ENCODE measurements around the gene DCLRE1B.

DCLRE1B gene

DNA sequence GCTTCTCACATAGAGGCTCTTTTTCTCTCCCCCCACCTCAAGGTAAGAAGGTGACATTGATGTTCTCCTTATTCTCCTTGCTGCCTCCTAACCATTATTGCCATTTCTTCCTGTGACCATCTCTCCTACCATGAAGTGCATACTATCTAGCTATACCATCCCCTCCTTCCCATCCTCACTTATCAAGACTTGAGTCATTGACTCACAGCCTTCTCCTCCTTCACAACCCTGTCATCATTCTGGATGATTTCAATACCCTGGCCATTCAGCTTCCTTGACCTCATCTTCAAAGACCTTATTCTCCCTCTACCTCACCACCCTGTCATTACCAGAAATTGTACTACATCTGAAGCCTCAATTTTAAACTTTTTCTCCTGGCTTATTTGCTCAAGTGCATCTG lies 13.1 kb downstream of the DCLRE1B start:
- FAIRE-seq (no peak), DNase-seq (ENCODE audit: insufficient read length, low spot score) (no peak)

DNA sequence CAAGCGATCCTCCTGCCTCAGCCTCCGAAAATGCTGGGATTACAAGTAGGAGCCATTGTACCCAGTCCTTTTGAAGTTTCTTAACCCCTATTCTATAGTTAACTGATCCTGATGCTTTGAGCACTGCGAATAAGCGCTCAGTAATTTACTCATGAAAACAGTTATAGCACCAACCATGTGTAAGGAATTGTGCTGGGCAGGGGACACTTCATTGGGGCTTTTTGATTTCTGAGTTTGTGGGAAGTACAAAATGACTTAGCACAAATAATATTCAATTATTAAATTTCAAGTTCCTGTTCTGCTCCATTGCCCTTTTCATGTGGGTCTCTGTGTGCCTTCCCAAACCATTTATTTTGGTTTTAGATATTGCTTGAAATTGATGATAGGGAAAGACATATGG lies 17.8 kb downstream of the DCLRE1B start:
- no peak for DNase-seq (ENCODE audit: insufficient read length, low spot score)
- FAIRE-seq: no peak

DNA sequence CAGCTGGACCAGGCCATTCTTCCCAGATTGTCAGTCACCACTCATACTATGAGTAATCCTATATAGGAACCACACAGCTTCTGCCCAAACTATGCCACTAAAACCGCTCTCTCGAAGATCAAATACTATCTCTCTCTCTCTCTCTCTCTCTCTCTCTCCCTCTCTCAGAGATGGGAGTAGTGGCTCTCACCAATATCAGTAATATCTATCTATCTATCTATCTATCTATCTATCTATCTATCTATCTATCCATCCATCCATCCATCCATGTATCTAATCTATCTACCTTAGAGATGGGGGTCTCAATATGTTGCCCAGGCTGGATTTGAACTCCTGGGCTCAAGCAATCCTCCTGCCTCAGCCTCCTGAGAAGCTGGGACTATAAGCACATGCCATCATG lies 19.3 kb downstream of the DCLRE1B start:
- DNase-seq (ENCODE audit: insufficient read length, low spot score) (no peak), FAIRE-seq (no peak)

DNA sequence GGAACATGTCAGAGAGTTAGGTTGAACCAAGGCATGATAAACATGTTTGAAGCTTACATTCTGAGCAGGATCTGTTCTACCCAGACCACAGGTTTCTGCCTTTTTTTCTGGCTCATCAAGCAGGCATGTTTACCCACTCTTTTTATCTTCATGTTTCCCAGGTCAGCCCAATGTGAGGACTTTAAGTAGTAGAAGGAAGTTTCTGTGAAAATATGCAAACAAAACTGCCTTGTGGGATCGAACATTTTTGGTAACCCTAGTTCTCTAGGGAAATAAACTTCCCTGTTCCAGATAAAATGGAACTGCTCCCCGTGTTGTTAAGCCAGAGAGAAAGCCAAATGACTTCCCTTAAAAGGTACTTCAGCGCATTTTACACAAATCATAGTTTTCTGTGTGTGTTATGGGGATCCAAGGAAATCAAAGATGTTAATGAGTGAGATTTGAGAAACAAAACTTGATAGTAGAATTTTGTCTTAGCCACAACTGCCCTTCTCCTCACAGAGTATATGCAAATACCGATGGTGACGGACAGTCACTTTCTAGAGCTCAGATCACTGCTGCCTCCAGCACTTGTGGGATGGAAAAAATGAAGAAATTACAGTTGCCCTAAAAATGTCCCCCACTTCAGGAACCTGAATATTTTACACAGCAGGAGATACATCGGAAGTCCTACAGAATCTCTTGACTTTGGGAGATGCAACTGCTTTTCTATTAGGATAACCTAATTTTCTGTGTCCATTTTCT lies 23.2 kb downstream of the DCLRE1B start:
- FAIRE-seq: no peak

DNA sequence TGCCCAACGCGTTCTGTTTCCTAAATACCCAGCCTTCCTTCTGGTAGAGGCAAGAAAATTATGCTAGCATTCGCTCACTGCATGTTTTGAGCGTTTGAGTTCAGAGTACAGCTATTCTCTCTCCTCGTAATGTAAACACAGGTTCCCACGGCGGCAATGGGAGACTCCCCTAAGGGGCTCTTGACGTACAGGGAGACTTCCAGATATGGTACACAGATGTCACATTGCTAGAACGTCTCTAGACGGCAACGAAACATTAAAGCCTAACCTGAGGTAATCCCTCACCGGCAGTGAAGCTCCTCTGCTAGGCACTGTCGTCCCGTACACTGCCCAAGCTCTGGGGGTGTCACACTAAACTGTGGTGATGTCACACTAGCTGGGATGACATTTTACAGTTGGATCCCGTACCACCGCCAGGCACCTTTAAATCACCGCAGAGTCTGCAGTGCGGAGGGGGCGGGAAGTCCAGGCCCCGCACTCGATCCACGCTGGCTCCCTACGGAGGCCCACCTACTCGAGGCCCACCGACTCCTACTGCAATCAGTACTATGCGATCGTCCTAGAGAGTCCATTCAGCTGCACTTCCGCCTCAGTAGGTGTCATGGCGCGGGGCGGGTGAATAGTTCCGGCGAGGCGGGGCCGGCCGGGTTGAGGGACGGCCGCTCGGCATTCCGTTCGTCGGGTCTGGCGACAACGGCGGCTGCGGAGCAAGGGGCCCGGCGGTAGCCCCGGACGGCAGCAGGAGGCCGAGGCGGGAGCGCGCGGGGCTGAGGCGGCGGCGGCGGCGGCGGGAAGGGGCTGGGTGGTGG lies 24.0 kb downstream of the DCLRE1B start, which contains the start of gene HIPK1:
TSS of gene HIPK1 (plus strand) at position 384 of the 809 bp plus-strand sequence.
- peak; percentile 54 for DNase-seq (ENCODE audit: insufficient read length, low spot score)
- no peak for FAIRE-seq

More for the DNA sequence above, 23.2 kb downstream of the DCLRE1B start:
- no peak for DNase-seq (ENCODE audit: insufficient read length, low spot score)

DNA sequence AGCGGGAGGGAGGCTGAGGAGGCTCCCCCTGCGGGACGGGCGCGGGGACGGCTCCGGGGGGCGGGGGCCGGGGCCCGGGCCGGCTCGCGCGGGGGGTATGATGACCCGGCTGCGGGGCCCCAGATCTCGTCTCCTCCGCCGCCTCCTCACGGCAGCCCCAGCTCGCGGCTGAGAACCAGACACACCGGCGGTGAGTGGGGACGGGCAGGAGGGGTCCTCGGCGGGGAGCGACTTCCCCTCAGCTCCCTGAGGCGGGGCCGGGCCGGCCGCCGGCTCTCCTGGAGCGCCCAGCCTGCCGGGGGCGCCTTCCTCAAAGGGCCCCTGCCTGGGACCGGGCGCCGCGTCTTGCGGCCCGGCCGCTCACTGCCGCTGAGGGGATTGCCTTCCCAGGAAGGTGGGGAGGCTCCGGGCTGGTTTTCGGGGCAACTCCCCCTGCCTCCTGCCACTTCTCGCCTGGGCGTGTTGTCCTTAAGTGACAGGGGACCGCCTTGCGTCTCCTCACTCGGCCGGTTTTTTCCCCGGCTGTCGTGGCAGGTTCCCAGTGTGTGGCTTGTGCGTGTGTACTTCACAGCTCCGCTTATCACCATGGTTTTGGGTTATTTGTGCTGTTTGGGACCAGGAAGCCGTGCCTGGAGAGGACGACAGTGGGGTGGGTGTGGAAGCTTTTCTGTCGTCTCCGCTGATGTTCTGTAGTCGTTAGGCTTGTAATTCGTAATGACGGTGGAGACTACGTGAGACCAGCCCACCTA lies 24.8 kb downstream of the DCLRE1B start:
- FAIRE-seq: no peak
- DNase-seq (ENCODE audit: insufficient read length, low spot score): peak; percentile 10

DNA sequence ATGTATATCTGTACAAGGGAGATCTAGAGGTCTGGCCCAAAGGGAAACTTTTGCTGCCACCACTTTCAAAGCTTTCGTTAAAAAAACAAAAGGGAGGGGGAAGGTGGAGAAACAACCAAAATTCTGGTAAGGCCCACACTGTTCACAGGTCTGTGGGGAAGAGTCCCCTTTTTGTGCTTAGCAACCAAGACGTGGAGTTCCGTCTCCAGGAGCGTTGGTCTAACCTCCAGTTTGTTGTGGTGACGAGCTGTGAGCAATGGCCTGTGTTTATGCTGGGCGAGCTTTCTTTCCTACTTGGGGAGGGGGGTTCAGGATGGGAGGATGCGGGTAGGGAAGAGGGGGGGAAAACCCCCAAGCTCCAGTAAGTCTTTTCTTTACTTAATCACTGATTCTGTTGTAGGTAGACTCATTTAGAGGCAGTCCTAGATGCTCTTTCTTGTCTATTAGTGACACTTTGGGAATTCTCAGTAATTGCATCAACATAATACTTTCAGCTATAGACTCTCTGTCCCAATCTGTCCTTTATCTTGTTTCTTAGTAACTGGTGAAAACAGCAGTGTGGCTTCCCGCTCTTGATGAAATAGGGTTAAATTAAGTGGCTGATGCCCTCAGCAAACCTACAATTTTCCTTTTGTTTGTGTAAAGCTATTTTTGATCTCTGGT lies 25.5 kb downstream of the DCLRE1B start:
- no peak for DNase-seq (ENCODE audit: insufficient read length, low spot score)
- FAIRE-seq: no peak

DNA sequence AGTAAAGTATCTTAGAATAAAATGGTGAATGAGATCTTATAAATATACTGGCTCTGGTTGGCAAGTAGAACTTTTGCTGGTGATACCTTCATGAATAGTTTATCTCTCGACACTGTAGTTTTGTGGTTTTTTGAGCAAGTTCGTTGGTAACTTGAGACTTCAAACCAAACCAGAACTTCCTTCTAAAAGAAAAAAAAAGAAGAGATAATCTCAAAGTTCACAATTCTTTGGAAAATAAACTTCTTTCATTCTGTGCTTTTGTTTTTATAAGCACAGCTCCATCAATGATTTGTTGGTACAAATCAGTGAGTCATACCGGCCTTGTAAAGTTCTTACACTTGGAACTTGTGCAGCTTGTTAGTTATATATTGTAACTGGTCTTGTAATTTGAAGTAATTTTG lies 26.3 kb downstream of the DCLRE1B start:
- DNase-seq (ENCODE audit: insufficient read length, low spot score): no peak
- no peak for FAIRE-seq

DNA sequence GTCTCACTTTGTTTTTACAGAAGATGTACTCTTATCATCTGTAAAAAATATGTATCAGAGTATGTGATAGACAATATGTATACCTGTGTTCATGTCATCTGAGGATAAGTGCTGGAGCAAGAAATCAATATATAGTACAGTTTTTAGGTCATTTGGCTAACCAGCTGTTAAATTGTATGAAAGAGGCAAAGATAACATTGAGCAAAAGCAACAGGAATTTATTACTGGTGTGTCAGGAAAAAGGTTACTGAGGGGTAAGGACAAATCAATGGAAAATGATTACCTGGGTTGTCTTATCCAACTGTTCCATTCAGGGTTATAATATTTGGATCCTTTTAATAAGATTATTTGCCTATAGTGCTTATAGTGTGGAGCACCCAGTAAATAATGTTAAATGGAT lies 28.9 kb downstream of the DCLRE1B start:
- DNase-seq (ENCODE audit: insufficient read length, low spot score): no peak
- FAIRE-seq: no peak

DNA sequence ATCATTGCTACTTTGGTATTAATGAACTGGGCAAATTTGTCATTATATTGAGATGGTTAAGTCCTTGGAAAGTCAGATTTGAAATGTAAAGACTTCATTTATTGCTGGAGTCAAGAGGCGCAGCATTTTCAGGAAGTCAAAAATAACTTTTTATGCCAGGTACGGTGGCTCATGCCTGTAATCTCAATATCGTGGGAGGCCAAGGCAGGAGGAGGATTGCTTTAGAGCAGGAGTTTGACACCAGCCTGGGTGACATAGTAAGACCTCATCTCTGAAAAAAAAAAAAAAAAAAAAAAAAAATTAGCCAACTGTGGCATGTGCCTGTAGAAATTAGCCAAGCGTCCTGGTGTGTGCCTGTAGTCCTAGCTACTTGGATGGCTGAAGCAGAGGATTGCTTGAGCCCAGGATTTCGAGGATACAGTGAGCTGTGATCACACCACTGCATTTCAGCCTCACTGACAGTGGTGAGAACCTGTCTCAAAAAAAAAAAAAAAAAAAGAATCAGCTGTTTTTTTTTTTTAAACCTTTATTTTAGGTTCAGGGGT lies 29.5 kb downstream of the DCLRE1B start:
- FAIRE-seq: no peak
- DNase-seq (ENCODE audit: insufficient read length, low spot score): no peak

DNA sequence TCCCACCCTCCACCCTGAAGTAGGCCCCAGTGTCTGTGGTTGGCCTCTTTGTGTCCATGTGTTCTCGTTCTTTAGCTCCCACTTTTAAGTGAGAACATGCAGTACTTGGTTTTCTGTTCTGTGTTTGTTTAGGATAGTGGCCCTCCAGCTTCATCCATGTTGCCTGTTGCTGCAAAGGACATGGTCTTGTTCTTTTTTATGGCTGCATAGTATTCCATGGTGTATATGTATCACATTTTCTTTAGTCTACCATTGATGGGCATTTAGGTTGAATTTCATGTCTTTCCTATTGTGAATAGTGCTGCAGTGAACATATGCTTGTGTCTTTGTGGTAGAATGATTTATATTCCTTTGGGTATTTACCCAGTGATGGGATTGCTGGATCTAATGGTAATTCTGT lies 30.1 kb downstream of the DCLRE1B start:
- DNase-seq (ENCODE audit: insufficient read length, low spot score): no peak
- no peak for FAIRE-seq

DNA sequence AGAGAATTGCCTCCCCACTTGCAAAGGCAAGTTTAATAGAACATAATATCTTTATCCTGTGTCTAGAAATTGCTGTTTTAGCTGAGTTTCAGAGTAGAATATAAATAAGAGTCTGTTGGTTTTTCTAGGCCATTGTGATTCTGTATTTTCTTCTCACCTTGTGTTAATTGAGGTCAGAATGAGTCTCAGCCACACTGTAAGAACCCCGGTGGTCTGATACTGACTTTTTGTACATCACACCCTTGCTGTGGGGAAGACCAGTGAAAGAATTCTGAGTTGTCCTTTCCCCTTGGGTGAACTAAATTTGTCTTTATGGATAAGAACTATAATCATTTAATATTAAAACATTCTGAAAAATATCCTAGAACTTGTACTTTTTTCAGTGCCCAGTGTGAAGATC lies 30.8 kb downstream of the DCLRE1B start:
- no peak for DNase-seq (ENCODE audit: insufficient read length, low spot score)
- FAIRE-seq: no peak

DNA sequence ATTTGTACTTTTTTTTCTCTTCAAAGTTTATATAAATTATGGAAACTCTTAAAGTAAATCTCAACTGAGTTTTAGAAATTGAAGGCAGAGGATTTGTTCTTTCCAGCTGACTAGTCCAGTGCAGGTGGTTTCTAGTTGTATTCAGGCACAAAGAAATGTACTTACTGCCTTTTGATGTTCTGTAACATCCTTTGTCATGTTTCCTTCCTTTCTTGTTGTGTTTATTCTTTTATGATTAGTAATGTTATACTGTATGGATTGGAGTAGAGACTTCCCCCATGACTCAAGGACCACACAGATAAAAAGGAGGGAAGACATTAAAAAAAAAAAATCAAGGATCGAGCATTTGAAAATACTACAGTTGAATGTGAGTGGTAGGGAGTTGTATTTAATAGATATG lies 32.0 kb downstream of the DCLRE1B start:
- no peak for DNase-seq (ENCODE audit: insufficient read length, low spot score)
- no peak for FAIRE-seq

DNA sequence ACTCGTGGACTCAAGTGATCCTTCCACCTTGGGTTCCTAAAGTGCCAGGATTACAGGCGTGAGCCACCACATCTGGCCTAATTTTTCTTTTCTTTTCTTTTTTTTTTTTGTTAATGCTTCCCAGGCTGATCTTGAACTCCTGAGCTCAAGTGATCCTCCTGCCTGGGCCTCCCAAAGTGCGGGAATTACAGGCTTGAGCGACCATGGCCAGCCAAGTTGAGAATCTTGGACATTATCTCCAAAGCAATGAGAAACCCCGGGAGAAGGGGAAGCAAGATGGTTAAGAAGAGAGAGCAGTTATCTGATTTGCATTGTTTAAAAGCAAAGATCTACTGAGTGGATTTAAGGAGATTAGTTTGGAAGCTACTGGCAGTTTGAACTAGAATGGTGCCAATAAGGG lies 33.1 kb downstream of the DCLRE1B start:
- DNase-seq (ENCODE audit: insufficient read length, low spot score): no peak

DNA sequence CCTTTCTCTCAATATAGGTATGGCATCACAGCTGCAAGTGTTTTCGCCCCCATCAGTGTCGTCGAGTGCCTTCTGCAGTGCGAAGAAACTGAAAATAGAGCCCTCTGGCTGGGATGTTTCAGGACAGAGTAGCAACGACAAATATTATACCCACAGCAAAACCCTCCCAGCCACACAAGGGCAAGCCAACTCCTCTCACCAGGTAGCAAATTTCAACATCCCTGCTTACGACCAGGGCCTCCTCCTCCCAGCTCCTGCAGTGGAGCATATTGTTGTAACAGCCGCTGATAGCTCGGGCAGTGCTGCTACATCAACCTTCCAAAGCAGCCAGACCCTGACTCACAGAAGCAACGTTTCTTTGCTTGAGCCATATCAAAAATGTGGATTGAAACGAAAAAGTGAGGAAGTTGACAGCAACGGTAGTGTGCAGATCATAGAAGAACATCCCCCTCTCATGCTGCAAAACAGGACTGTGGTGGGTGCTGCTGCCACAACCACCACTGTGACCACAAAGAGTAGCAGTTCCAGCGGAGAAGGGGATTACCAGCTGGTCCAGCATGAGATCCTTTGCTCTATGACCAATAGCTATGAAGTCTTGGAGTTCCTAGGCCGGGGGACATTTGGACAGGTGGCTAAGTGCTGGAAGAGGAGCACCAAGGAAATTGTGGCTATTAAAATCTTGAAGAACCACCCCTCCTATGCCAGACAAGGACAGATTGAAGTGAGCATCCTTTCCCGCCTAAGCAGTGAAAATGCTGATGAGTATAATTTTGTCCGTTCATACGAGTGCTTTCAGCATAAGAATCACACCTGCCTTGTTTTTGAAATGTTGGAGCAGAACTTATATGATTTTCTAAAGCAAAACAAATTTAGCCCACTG lies 35.5 kb downstream of the DCLRE1B start:
- DNase-seq (ENCODE audit: insufficient read length, low spot score) (no peak), FAIRE-seq (no peak)

More for the DNA sequence above, 33.1 kb downstream of the DCLRE1B start:
- FAIRE-seq: no peak

DNA sequence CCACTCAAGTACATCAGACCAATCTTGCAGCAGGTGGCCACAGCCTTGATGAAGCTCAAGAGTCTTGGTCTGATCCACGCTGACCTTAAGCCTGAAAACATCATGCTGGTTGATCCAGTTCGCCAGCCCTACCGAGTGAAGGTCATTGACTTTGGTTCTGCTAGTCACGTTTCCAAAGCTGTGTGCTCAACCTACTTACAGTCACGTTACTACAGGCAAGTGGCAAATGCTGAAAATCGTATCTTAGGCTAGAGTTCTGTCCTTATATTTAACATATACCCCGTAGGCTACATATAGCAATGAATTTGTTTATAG lies 36.1 kb downstream of the DCLRE1B start:
- DNase-seq (ENCODE audit: insufficient read length, low spot score) (no peak), FAIRE-seq (no peak)

DNA sequence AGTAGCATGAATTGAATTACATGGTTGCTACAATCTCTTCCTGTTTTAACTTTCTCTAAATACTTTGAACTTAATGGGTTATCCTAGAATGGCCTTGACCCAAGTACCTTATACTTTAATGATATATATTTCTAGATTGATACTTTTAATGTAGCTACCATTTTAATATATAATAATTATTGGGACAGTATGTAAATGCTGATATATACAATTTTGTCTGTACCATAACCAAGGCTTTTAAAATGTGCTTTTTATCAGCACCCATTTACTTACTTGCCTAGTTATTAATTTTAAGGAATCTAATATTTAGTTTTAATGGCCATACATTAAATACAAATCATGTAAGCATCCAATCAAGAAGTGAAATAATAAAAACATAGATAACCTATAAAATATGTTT lies 37.4 kb downstream of the DCLRE1B start:
- no peak for DNase-seq (ENCODE audit: insufficient read length, low spot score)
- FAIRE-seq: no peak

DNA sequence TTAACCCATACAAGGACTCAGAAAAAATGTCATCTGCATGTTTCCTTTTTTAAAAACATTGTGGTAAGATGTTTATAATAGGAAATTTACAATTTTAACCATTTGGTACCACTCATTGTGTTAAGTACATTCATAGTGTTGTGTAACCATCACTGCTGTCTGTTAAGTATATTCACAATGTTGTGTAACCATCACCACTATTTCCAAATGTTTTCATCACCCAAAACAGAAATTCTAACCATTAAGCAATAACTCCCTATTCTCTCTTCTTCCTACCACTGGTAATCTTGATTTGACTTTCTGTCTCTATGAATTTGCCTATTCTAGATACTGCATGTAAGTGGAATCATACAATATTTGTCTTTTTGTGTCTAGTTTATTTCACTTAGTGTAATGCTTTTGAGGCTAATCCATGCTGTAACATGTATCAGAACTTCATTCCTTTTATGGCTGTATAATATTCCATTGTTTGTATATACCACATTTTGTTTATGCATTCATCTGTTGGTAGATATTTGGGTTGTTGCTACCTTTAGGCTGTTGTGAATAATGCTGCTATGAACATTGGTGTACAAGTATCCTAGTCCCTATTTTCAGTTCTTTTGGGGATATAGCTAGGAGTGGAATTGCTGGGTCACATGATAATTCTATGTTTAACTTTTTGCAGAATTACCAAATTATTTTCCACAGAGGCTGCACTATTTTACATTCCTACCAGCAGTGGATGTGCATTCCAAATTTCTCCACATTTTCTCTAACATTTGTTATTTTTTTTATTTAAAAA lies 38.1 kb downstream of the DCLRE1B start:
- no peak for DNase-seq (ENCODE audit: insufficient read length, low spot score)
- no peak for FAIRE-seq

DNA sequence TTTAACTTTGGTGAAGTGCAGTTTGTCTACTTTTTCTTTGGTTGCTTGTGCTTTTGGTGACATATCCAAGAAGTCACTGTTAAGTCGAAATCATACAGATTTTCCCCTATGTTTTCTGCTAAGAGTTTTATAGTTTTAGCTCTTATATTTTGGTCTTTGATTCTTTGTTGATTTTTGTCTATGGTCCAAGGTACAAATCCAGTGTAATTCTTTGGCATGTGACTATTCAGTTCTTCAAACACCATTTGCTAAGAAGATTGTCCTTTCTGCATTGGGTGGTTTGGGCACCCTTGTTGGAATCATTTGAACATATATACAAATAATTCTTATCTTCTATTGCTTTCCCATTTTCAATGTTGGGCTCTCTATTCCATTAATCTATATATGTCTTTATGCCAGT lies 40.2 kb downstream of the DCLRE1B start:
- no peak for DNase-seq (ENCODE audit: insufficient read length, low spot score)
- FAIRE-seq: no peak

All from HTR-8/SVneo (cell line).